Stimulated activated naive B cell treated with anti-CD40 and anti-IgM and Interleukin-4, amounts not matched to agents 10 μg/mL and 1 μg/mL and 100 μg/mL, for 72 hours (primary cell): Measurements from ENCODE around the gene NFYC.

Source experiments
- ATAC-seq, 2 donors: fragments of 150-1000 bp; cut with Tn5 transposase; replicated peaks; 2 replicates each; pipeline ENCODE4 v1.10.0; 2021; ENCODE audit warnings: moderate library complexity in 1 of 2
- DNase-seq: peaks from one replicate; pipeline ENCODE4 v3.0.0; 2021
- H3K27ac Mint-ChIP-seq: one replicate; pipeline ENCODE4 v1.8.0; 2022; ENCODE audit warnings: mild to moderate bottlenecking, mixed read lengths
- H3K27me3 Mint-ChIP-seq, 2 donors: one replicate each; pipeline ENCODE4 v1.8.0; 2022; ENCODE audit warnings: mixed read lengths in 2 of 2
- H3K36me3 Mint-ChIP-seq, 2 donors: one replicate each; pipeline ENCODE4 v1.8.0; 2022; ENCODE audit warnings: mixed read lengths in 2 of 2, mild to moderate bottlenecking in 1 of 2
- H3K4me1 Mint-ChIP-seq, 2 donors: one replicate each; pipeline ENCODE4 v1.8.0; 2022; ENCODE audit warnings: mixed read lengths in 2 of 2, mild to moderate bottlenecking in 1 of 2
- H3K4me3 Mint-ChIP-seq, 2 donors: one replicate each; pipeline ENCODE4 v1.8.0; 2022; ENCODE audit warnings: mild to moderate bottlenecking in 2 of 2, mixed read lengths in 2 of 2, moderate library complexity in 1 of 2
- H3K9me3 Mint-ChIP-seq, 2 donors: one replicate each; pipeline ENCODE4 v1.8.0; 2022; ENCODE audit warnings: mixed read lengths in 2 of 2, mild to moderate bottlenecking in 1 of 2

The NFYC gene

GRCh38 chr1:40815420-40815819 lies 123.9 kb downstream of the NFYC start:
- H3K36me3 Mint-ChIP-seq, result peaks cover 1 to 4% of the 10 kb centered on the region in 2 donors
- H3K9me3 Mint-ChIP-seq, result peaks cover 0 to under 1% of the 10 kb centered on the region in 2 donors
- H3K27me3 Mint-ChIP-seq, result peaks cover 4 to 25% of the 10 kb centered on the region in 2 donors
- no peak overlapping the region for H3K27ac Mint-ChIP-seq
- H3K4me3 Mint-ChIP-seq, result no peak overlapping the region
- DNase-seq (no peak), ATAC-seq (no peak)
- peaks cover 11 to 21% of the 10 kb centered on the region in 2 donors for H3K4me1 Mint-ChIP-seq

GRCh38 chr1:40817791-40818263 lies 126.3 kb downstream of the NFYC start:
- ATAC-seq, result peak; percentile 65 to 67

DNA sequence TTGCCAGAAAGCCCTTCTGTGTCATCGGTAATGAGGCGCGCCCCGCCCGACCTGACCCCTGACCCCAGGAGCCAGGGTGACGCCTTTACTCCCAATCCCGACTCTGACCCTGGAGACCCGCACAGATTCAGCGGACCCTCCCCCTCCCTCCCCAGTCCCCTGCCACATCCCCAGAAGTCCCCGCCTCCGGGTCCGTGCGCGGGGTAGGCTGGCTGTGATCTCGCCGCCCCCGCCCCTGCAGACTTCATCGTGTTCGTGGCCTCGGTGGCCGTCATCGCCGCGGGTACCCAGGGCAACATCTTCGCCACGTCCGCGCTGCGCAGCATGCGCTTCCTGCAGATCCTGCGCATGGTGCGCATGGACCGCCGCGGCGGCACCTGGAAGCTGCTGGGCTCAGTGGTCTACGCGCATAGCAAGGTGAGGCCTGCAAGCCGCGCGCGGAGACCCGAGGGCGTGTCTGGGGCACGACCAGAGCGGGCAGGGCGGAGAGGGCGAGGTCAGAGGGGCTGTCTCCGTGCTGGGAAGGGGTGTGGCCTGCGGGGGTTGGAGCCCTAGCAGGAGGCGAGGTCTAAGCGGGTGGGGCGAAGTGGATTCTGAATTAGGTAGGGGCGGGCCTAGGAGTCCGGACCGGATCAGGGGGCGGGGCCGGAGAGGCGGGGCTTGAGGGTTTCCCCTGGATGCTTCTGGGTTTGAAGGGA lies 126.9 kb downstream of the NFYC start:
- Mint-ChIP-seq H3K4me3 (peak overlapping the region; percentile 85 to 88), H3K27ac (peak overlapping the region; percentile 59), H3K4me1 (peaks cover 11 to 20% of the 10 kb centered on the region in 2 donors), H3K9me3 (no peaks in the 10 kb centered on the region), H3K27me3 (peaks cover 0 to 17% of the 10 kb centered on the region in 2 donors), H3K36me3 (no peaks in the 10 kb centered on the region)
- DNase-seq, result peak; percentile 73
- ATAC-seq, result peak; percentile 97

More at GRCh38 chr1:40817791-40818263, 126.3 kb downstream of the NFYC start:
- Mint-ChIP-seq H3K4me1 (peaks cover 11 to 20% of the 10 kb centered on the region in 2 donors), H3K4me3 (peak overlapping the region; percentile 85 to 88), H3K27ac (peak overlapping the region; percentile 47), H3K36me3 (peaks cover 0 to 4% of the 10 kb centered on the region in 2 donors), H3K27me3 (peaks cover 4 to 21% of the 10 kb centered on the region in 2 donors), H3K9me3 (no peaks in the 10 kb centered on the region)
- no peak for DNase-seq

DNA sequence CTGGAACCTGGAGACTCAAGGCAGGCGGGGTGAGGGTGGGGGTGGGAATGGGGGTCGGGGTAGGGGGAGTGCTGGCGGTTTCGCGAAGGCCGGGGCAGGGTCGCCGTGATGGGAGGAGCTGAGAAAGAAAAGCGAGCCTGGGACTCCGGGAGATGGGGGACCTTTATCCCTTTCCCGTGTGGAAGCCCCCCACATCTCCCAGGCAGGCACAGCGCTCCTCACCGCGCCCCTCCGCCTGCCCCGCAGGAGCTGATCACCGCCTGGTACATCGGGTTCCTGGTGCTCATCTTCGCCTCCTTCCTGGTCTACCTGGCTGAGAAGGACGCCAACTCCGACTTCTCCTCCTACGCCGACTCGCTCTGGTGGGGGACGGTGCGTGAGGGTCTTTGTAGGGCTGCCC lies 127.6 kb downstream of the NFYC start:
- H3K4me3 Mint-ChIP-seq, result peak overlapping the region; percentile 85 to 88
- DNase-seq (no peak), ATAC-seq (no peak)
- no peaks in the 10 kb centered on the region for H3K36me3 Mint-ChIP-seq
- H3K27ac Mint-ChIP-seq, result no peak overlapping the region
- H3K27me3 Mint-ChIP-seq, result peaks cover 0 to 17% of the 10 kb centered on the region in 2 donors
- H3K4me1 Mint-ChIP-seq, result peaks cover 11 to 20% of the 10 kb centered on the region in 2 donors
- no peaks in the 10 kb centered on the region for H3K9me3 Mint-ChIP-seq

DNA sequence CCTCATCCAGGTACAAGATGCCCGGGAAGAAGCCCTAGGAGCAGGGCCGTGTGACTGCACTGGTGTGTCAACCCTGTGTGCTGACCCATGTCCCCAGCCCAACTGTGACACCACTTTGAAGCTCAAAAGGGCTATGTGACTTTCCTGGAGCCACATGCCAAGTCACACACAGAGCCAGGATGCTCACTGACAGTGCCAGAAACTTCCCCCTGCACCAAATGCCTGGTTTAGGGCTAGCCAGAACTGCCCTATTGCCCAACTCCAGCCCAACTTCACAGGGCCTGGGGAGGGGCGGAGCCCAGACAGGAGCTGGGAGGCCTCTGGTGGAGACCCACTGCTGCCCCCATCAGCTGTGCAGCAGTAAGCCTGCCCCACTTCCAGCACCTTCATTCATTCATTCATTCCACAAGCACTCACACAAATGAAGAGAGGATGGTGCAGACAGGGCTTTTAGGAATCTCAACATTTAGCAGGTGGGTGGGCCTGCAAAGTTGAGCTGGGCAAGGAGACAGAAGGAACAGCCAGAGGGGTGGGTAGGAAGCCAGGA lies 128.8 kb downstream of the NFYC start:
- Mint-ChIP-seq H3K27me3 (peaks cover 0 to 17% of the 10 kb centered on the region in 2 donors), H3K4me3 (no peak overlapping the region), H3K4me1 (peaks cover 15 to 27% of the 10 kb centered on the region in 2 donors), H3K36me3 (no peaks in the 10 kb centered on the region), H3K27ac (no peak overlapping the region), H3K9me3 (no peaks in the 10 kb centered on the region)
- ATAC-seq (no peak), DNase-seq (no peak)
